ENCODE data around the gene SDR39U1.
"Not testable (repeated sequence)": the region's sequence is repeated elsewhere in the genome, so short reads cannot be mapped to it uniquely, and the experiment has no call there.

SDR39U1 gene, protein sequence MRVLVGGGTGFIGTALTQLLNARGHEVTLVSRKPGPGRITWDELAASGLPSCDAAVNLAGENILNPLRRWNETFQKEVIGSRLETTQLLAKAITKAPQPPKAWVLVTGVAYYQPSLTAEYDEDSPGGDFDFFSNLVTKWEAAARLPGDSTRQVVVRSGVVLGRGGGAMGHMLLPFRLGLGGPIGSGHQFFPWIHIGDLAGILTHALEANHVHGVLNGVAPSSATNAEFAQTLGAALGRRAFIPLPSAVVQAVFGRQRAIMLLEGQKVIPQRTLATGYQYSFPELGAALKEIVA

DNA sequence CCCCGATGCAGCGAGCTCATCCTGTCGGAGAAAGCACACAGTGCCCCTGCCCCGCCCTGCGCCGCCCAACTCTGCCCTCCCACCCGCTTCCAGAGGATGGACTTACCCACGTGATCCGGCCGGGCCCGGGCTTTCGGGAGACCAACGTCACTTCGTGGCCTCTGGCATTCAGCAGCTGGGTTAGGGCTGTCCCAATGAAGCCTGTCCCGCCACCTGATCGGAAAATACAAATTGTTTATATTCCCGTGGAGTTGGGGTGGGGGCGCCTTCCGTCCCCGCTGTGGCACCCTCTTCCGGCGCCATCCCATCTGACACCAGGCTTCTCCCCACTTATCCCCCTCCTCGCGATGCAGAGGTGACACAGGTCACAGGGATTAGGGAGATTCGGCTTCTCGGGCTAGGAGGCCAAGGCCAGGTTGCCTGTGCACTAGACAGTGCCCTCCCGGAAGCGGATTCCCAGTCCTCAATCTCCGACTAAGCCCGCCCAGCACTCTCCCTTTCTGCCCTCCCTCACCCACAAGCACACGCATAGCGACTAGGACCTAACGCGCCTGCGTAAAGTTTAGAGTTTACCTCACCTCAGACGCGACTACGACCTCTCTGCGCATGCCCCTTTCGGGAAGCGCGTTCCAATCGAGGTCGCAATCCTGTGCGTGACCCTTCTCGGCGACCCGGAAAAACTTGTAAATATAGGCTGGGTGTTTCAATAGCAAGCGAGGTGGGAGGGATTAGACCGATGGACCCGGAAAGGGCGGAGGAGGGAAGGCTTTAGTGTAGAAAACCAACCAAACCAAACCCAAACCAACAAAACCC, at the start of gene SDR39U1:
Gene SDR39U1 (minus strand): TSS at position 537 of the 813 bp plus-strand sequence. CDS start 7 bp downstream, at position 530.
- DNase-seq: peak; percentile 99

DNA sequence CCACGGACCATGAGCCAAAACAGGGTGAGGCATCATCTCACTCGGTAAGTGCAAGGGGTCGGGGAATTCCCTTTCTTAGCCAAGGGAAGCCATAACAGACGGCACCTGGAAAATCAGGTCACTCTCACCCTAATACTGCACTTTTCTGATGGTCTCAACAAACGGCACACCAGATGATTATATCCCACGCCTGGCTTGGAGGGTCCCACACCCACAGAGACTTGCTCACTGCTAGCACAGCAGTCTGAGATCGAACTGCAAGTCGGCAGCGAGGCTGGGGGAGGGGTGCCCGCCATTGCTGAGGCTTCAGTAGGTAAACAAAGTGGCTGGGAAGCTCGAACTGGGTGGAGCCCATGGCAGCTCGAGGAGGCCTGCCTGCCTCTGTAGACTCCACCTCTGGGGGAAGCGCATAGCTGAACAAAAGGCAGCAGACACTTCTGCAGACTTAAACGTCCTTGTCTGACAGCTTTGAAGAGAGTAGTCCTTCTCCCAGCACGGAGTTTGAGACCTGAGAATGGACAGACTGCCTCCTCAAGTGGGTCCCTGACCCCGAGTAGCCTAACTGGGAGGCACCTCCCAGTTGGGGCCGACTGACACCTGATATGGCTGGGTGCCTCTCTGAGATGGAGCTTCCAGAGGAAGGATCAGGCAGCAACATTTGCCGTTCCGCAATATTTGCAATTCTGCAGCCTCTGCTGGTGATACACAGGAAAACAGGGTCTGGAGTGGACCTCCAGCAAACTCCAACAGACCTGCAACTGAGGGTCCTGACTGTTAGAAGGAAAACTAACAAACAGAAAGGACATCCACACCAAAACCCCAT, 49.2 kb upstream of the SDR39U1 start:
- DNase-seq: not testable (repeated sequence)

DNA sequence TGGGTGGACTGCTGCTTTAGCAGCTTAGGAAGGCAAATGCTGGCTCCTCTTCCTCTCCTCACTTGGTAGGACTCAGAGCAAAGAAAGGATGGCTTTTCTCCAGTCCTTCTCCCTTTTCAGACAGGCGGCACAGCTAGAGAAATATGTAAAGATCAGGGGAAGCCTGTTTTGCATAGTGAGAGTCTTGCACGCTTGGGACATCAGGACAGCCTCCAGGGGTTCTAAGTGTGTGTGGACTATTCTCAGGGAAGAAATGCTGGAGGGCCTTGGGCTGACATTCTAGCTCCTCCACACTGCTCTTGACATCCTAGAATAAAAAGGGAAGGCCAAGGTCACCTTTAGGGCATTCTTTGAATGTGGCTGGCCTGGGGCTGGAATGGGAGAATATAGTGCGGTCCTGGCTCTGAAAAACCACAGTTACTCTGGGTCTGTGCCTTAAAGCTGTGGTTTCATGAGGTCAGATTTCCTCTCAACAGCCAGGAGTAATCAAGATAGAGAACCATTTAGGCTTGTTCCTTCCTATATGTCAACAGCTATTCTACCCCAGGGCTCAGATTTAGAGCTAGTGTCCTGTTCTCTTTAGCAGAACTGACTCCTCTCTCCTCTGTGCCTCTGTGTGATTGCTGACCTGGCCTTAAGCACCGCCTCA, 41.2 kb upstream of the SDR39U1 start:
- DNase-seq: no peak

DNA sequence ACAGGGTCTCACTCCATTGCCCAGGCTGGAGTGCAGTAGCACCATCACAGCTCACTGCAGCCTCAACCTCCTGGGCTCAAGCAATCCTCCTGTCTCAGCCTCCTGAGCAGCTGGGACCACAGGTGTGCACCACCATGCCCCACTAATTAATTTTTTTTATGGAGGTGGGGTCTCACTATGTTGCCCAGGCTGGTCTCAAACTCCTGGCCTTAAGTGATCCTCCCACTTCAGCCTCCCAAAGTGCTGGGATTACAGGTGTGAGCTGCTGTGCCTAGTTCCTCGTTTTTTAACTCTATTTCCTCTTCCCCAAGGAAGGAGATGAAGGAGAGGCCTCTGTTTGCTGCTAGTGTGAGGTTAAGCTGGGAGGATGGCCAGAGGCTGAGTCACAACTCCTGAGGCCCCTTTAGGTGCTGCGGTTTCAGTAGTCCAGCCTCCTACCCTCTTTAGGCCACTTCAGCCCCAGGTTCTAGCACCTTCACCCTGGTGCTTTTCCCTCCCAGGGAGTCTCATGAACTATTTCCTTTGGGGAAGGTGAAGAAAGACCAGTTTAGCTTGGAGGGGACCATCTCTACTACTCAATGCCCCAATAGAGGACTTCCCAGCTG, 40.2 kb upstream of the SDR39U1 start:
- not testable (repeated sequence) for DNase-seq

DNA sequence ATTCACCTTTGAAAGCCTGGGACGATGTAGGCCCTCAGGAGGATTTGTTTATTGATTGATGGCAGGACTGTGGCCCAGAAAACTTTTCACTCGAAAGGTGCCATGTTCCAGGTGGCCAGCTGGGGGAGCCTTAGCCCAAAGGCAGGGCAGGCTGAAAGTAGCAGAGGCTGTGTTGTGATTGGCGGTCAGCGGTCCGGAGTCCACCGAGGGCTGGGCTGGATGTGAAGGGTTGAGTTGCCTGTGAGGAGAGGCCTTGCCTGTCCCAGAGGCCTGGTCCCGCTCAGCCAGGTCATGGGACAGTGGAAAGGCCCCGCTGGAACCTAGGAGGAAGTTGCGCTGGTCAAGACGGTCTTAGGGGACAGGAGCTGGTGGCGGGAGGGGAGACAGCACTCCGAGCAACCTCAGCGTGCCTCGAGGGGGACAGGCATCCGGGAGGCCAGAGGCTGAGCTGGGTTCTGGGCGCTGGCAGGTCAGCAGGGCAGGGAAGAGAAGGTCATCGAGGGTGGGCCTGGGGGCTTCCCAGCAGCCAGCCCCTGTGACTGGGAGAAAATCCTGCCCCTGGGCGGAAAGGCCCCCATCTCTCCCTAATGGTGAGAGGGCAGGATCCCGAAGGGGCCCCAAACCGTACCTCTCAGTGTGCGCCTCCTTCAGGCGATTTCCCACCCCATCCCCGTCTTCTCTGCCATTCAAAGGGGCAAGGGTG, 39.2 kb upstream of the SDR39U1 start:
- peak; percentile 13 for DNase-seq

DNA sequence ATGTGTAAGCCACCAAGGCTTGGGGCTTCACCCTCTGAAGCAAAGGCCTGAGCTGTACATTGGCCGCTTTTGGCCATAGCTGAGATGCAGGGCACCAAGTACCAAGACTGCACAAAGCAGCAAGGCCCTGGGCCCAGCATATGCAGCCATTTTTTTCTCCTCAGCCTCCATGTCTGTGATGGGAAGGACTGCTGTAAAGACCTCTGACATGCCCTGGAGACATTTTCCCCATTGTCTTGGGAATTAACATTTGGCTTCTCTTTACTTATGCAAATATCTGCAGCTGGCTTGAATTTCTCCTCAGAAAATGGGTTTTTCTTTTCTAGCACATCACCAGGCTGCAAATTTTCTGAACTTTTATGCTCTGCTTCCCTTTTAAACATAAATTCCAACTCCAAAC, 37.4 kb upstream of the SDR39U1 start:
- not testable (repeated sequence) for DNase-seq

DNA sequence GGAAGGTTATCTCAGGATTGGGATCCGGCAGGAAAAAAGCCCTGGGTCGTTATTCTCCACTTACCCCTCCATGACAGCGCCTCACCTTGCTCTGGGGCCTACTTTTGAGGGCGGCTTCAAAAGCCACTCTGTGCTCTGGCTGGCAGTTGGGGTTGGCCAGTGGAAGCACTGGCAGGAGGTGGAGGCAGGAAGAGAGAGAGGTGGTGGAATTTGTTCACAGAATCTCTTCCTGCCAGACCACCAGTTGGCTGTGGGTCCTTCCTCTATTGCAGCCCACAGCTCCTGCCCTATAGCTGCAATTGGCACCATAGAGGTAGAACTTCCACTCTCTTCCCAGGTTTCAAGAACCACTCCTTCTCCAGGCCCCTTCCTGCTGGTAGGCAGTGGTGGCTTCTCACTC, 32.7 kb upstream of the SDR39U1 start:
- no peak for DNase-seq

DNA sequence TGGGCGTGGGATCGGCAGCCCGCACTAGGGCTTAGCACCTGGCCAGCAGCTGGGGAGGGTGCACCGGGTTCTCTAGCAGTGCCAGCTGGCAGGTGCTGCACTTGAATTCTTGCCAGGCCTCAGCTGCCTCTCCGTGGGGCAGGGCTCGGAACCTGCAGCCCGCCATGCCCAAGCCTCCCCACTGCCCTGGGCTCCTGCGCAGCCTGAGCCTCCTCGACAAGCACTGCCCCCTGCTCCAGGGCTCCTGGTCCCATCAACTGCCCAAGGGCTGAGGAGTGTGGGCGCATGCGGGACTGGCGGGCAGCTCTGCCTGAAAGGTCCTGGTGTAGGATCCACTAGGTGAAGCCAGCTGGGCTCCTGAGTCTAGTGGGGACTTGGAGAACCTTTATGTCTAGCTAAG, 30.6 kb upstream of the SDR39U1 start:
- DNase-seq: no peak

DNA sequence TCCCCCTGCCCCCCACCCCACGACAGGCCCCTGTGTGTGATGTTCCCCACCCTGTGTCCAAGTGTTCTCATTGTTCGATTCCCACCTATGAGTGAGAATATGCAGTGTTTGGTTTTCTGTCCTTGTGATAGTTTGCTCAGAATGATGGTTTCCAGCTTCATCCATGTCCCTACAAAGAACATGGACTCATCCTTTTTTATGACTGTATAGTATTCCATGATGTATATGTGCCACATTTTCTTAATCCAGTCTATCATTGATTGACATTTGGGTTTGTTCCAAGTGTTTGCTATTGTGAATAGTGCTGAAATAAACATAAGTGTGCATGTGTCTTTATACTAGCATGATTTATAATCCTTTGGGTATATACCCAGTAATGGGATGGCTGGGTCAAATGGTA, 27.9 kb upstream of the SDR39U1 start:
- DNase-seq: not testable (repeated sequence)

DNA sequence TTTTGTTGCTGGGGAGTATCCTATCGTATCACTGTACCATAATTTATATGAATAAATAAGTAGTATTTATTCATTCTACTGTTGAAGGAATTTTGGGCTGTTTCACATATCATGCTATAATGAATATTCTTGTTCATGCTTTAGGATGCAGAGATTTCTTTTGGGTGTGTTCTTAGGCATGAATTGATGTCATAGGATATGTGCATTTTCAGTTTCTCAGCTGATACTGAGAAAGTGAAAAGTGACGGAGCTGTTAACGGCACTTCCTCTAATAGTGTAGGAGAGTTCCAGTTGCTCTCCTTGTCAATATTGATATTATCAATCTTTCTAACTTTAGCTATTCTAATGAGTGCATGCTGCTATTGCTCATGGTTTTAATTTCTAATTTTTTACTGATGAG, 23.2 kb upstream of the SDR39U1 start:
- no peak for DNase-seq

DNA sequence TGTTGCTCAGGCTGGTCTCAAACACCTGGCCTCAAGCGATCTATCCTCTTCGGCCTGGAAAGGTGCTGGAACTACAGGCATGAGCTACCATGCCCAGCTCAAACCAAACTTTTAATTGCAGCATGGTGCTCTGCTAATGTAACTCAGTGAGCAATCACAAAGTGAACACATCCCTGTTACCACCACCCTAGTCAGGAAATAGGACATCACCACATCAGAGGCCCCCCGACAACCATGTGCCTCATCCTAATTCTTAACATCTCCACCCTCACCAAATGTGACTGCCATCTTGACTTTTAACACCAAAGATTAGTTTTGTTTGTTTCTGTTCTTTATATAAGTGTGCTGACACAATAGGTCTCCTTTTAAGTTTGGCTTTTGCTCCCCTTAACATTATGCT, 22.8 kb upstream of the SDR39U1 start:
- no peak for DNase-seq

DNA sequence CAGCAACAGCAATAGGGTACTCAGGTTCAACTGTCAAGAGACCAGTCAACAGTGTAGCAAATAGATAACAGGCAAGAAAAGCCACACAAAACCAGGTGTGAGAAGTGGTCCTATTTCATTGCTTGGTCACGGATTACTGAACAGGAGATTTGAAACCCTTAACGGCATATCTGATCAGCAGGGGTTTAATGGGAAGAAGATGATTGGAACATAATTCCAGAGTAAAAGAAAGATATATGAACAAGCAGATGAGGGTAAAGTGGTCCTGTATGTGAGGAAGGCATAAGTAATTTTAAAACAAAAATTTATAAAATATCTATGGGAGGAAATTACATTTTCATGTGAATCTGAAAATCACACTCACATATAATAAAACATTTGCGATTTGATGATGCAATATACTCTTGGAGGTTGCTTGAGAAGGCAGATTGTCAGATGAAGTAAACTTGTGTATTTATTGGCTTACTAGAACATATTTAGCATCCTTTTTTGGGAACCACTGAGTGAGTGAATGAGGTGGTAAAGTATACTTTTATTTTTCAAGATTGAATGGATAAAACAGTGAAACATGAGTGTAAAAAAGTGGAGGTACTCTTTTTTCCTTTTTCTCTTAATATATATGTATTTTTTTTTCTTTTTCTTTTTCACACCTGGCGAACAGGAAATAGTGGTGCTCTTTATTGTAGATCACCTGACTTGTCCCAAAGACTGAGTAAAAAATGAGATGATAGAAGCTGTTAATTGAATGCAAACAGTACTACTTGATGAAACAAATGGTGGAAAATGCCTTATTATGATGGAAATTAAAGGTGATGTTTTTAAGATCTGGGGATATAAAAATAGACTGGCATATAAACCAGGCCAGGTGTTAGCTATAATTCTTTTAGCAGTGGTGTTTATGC, 21.6 kb upstream of the SDR39U1 start:
- no peak for DNase-seq

DNA sequence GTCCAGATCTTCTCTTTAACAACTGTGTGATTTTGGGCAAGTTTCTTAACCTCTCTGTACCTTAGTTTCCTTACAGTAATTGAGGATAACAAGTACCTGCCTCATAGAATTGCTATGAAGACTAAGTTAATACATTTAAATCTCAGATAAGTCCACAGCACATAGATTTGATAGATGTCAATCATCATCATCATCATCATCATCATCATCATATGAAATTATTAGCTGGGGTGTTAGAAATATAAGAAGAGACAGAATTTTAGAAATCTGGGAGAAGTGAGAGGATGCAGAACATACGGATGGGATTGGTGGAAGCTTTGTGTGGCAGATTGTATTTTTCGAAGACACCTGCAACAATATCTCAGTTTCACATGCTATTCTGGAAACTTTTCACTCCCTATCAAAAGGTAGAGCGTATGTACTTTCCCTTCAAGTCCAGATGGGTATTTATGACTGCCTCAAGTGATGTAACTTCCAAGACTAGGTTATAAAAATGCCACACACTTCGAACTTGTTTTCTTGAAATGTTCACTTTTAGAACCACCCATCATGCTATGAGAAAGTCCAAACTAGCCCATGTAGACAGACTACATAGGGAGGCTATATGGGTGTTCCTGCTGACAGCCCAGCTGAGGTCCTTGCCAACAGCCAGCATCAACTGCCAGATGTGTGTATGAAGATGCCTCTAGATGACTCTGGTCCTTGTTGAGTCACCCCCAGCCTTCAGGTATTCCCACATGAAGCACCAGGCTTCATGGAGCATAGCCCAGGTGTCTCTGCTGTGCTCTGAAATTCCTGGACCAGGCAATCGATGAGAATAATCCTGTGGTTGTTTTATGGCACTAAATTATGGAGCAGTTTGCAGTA, 20.7 kb upstream of the SDR39U1 start:
- no peak for DNase-seq

DNA sequence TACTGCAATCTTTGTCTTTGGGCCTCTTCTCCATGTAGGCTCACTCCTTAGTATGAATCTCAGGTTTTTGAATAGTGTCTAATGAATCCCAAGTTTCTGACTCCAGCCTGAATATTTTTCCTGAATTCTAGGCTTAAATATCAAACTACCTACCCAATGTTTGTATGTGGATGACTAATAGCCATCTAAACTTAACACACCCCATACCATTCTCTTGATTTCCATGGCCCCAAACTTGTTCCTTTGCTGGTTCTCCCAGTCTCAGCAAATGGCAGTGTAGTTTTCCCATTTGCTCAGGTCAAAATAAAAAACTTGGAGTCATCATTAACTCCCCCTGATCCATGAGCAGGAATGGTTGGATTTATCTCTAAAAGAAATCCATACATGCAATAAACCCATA, 18.8 kb upstream of the SDR39U1 start:
- no peak for DNase-seq

DNA sequence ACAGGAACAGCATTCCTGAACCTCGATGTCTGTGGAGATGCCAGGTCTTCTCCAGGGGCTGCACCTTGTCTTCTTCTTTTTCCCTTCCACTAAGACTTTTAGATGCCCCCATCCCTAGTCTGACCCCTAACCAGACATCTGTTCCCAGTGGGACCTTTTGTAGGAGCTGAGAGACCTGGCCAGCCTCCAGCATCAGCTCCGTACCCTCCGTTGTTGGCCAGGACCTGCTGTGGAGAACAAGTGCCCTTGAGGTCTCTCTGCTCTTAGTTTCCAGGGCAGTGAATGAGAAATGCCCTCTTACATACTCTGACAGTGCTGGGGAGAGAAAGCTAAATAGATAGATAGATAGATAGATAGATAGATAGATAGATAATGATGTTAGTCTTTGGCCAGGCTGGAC, 16.8 kb upstream of the SDR39U1 start:
- DNase-seq: no peak

DNA sequence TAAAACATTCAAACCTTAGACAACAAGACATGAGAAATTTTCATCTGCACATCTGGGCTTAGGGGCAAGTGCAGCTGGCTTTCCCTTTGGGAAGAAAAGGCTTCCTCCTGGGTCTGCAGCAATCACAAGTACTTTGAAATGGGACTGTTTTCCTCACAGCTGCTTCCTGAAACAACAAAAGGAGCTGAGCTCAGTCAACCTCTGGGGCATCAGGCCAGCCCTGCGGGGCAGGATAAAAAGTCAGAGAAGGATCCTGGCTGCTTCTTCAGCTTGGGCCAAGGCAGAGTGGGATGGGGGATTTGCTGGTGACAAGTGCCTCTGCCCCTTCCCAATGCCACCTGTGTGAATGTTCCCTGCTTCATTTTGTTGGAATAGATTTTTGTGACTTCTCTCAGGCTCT, 16.2 kb upstream of the SDR39U1 start:
- no peak for DNase-seq

DNA sequence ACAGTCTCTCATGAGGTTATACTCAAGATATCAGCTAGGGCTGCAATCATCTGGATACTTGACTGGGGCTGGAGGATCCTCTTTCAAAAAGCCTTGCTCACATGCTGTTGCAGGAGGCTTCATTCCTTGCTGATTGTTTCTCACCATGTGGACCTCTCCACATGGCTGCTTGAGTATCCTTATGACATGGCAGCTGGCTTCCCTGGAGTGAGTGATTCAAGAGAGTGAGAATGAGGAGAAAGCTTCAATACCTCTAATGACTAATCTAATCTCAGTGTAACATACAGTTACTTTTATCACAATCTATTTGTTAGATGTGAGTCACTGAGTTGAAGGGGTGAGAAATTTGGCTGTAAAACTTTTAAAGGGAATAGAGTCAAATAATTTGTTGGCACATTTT, 14.4 kb upstream of the SDR39U1 start:
- DNase-seq: no peak

DNA sequence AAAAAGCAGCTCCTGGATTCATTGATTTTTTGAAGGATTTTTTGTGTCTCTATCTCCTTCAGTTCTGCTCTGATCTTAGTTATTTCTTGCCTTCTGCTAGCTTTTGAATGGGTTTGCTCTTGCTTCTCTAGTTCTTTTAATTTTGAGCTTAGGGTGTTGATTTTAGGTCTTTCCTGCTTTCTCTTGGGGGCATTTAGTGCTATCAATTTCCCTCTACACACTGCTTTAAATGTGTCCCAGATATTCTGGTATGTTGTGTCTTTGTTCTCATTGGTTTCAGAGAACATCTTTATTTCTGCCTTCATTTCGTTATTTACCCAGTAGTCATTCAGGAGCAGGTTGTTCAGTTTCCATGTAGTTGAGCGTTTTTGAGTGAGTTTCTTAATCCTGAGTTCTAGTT, 8.3 kb upstream of the SDR39U1 start:
- DNase-seq: not testable (repeated sequence)

DNA sequence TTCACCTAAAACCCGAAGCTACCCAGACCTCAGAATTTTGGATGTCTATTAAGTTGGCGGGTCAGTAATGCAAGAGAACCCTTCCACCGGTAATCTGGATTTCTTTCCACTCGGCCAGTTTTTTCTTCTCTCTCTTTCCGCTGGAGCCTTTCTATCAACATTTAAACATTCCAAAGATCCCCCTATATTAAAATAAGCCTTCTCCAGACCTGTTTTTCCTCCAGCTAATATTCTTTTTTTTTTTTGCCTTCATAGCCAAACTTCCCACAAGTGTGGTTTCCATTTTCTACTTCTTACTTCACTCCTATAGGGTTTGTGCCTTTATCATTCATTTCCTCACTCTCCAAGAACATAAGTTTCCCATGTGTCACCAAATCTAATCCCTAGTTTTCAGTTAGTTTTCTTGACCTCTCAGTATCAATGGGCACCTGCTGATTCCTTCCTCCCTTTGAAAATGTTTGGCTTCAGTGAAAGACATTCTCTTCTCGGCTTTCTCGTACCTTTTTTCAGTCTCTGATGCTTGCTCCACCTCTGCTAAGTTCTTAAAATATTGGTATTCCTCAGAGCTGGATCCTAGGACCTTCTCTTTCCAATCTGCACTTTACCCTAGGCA, 583 bp upstream of the SDR39U1 start:
- no peak for DNase-seq
